HUES64 (cell line): ENCODE results near the gene CACNA2D3.

ENCODE experiments used
- H3K27ac ChIP-seq: 2 replicates; pipeline ENCODE4 v1.7.0; 2013; ENCODE audit warnings: low read depth, low read length, inconsistent platforms
- H3K27me3 ChIP-seq: 2 replicates; pipeline ENCODE4 v1.6.1; 2013; ENCODE audit warnings: mild to moderate bottlenecking, low read length; ENCODE audit not compliant: insufficient read depth
- H3K36me3 ChIP-seq: 2 replicates; pipeline ENCODE4 v1.6.1; 2013; ENCODE audit warnings: mild to moderate bottlenecking, low read length; ENCODE audit not compliant: insufficient read depth
- H3K4me1 ChIP-seq: 2 replicates; pipeline ENCODE4 v1.6.1; 2013; ENCODE audit warnings: mild to moderate bottlenecking, low read length, moderate library complexity; ENCODE audit not compliant: insufficient read depth
- H3K4me3 ChIP-seq: 2 replicates; pipeline ENCODE4 v1.5.1; 2013; ENCODE audit warnings: mild to moderate bottlenecking, low read length, moderate library complexity
- H3K9ac ChIP-seq: 2 replicates; pipeline ENCODE4 v1.6.1; 2013; ENCODE audit warnings: mild to moderate bottlenecking, low read depth, low read length
- H3K9me3 ChIP-seq: 2 replicates; pipeline ENCODE4 v1.6.1; 2013; ENCODE audit warnings: low read depth, low read length; ENCODE audit not compliant: insufficient read depth
- WGBS: fragments of 150-250, 120-280 bp; methylation state at CpG from one replicate; pipeline ENCODE4 v1.1.7; 2013; ENCODE audit warnings: missing lambda C conversion rate; 5-methylcytosine and 5-hydroxymethylcytosine counted together

CACNA2D3 gene

GRCh38 chr3:55122312-55122711 lies 1000.0 kb downstream of the CACNA2D3 start:
- no peaks in the 10 kb centered on the region for H3K9me3 ChIP-seq
- no peaks in the 10 kb centered on the region for H3K27me3 ChIP-seq
- no peak overlapping the region for H3K27ac ChIP-seq
- H3K36me3 ChIP-seq, result no peaks in the 10 kb centered on the region
- WGBS, result 91% methylated on average over 2 of the region's 2 CpGs
- no peak overlapping the region for H3K4me3 ChIP-seq
- peaks cover 2% of the 10 kb centered on the region for H3K4me1 ChIP-seq
- no peak overlapping the region for H3K9ac ChIP-seq
